HG03095 (cell line): ENCODE data around the gene HIC1.

Experiments
- ATAC-seq: cut with Tn5 transposase; IDR thresholded peaks from one replicate; pipeline ENCODE4 v1.9.1; 2021; ENCODE audit warnings: moderate library complexity; ENCODE audit not compliant: unreplicated experiment

HIC1 gene

DNA sequence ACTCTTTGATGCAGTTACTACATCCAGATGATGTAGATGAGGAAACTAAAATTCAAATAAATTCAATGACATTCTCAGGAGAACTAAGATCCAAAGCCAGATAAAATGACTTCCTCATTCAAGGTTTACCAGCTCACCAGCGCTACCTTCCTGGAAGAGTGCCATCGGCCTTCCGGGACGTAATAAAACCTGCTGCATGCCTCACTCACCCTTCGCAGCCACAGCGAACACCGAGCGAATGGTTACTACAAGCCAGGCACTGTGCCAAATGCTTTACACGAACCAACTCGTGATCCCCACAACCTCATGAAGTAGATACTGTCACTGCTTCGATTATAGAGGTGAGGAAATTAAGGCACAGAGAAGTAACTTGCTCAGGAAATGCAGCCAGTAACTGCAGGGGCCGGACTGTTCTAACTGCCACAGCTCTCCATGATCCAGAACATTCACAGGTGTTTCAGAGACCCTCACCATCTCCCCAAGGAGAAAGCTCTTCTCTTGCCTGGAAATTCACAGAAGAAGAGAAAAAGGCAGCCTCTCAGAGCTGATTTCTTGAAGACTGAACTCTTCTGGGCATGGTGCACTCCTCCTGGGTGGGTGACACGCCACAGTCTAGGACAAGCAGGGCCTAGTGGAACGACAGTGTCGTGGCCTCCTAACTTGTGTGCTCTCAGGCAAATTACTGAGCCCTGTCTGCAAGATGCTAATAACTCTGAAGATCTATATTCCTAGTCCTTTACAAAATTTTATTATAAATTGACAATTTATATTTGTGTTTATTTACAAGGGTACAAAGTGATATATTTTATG is 46.8 kb downstream of the HIC1 start:
- no peak for ATAC-seq

DNA sequence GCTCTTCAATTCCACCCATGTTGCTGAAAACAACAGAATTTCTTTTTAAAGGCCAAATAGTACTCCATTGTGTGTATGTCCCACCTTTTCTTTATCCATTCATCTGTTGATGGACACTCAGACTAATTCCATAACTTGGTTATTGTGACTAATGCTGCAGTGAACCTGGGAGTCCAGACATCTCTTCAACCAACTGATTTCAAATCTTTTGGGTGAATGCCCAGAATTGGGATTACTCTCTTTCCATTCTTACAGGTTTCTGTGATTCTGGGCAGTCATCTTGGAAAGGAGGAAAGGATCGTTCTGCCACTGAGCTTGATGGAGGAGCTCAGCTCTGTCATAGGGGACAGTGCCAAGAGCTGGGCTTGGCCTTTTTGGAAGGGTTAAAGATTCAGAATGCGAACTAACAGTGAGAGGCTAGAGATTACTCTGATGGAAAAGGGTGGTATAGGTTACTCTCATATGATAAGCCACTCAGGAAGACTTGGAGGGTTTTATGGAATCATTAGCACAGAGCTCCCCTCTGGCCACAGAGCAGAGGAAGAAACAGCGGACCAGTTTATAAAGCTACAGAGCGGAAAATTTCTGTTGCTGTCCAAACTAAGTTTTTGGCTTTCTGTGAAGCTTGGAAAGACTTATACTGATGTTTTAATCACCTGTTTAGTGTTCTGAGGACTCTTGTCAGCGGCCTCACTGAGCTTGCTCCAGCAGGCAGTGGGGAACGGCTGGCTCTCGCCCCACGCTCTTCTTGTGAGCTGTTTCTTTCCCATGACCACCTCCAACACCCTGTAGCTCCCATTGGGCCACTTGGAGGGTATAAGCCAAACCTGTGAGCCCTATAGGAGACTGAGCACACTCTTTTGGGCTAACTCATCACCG is 48.3 kb downstream of the HIC1 start:
- ATAC-seq = no peak

DNA sequence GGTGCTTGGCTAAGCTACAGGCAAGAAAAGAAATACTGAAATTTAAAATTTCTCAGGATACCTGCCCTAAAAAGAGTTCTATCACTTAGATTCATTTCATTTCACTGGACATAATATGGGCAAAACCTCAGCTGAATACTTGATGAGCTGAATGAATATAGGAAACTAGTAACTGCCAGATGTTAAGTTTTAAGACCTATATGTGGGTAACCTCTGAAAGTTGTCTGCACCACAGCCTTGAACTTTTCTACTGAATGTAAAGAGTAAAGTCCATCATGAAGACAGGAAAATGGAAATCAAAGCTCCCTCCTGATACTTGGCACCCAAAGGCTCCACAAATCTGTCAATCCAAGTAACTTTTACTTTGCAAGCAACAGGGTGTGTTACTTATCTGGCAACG is 50.8 kb downstream of the HIC1 start:
- ATAC-seq = no peak

DNA sequence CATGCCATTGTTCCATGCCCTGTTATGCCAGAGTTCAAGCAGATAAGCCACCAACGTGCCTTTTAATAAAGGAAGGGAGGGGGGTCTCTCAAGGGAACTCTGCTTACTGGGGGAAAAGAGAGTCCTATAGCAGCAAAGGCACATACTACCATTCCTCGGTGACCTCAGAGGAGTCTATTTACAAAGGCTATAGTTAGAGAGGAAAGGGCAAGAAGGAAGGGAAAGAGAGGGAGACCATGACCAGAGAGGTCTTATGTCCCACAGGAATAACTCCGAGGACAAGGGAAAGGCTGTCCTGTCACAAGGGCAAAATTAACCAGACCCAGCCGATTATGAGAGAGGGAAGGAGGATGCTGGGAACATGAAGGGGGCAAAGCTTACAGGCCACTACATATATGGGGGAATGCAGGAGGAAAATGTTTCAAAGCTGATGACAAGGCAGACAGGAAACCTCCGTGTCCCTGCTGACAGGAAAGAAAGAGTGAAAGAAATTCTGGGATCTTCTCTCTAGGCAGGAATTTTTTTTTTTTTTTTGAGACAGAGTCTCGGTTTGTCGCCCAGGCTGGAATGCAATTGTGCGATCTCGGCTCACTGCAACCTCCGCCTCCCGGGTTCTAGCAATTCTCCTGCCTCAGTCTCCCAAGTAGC is 51.5 kb downstream of the HIC1 start:
- no peak for ATAC-seq

DNA sequence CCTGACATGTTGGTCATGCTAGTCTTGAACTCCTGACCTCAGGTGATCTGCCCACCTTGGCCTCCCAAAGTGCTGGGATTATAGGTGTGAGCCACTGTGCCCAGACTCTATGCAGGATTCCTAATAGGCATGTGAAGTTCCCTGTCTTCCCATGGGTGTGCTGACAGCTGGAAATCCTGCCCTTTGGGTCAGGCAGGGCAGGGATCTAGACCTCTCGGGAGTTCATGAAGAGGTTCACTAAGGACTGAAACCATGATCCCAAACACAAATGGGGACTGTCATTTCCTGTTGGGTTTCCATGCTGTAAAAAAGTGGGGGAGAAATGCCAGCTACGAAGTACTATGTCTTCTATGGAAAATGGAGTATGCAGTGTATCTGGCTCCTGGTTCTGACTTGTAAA is 52.1 kb downstream of the HIC1 start:
- no peak for ATAC-seq

DNA sequence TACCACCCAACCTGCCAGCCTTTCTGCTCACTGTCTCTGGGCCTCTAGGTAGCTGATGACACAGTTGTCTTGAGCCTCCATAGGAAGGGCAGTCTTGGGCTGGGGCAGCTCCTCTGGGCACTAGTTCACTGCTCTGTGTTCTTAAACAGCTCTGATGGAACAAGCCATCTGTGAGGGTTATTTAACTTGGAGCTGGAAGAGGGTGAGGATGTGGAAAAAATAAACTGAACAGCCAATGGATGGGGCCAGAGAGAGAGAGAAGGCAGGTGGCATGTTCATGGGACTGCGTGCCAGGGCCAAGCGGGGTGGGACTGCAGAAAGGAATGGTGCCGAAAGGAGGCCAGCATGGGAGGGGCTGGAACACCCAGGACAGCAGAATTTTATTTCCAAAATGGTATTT is 52.6 kb downstream of the HIC1 start:
- no peak for ATAC-seq

DNA sequence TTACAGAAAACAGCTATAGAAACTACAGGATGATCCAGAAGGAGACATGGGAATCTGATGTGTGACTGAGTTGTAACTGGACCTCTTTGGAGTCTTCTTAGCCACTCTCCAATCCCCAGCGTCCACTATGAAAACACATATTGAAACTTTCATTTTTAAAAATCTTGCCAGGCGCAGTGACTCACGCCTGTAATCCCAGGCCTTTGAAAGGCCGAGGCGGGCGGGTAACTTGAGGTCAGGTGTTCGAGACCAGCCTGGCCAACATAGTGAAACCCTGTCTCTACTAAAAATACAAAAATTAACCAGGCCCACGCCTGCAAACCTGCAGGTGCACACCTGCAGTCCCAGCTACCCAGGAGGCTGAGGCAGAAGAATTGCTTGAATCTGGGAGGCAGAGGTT is 53.3 kb downstream of the HIC1 start:
- no peak for ATAC-seq

DNA sequence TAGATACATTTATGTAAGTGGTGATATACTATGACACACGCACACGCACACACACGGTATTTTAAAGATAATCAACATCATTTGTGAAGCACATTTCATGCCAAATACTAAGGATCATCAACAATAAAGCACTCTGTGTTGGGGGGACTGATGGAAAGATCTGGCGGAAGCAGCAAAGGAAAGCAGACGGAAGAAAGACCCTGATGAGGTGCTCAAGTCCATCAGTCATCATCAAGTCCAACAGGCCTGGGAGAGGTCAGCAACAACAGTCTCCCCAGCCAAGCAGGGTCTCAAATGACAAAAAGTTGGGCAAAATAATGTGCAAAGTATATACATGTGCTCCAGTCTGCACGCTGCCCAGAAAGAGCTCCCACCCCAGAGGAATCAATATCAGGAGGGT is 55.5 kb downstream of the HIC1 start:
- ATAC-seq = no peak

DNA sequence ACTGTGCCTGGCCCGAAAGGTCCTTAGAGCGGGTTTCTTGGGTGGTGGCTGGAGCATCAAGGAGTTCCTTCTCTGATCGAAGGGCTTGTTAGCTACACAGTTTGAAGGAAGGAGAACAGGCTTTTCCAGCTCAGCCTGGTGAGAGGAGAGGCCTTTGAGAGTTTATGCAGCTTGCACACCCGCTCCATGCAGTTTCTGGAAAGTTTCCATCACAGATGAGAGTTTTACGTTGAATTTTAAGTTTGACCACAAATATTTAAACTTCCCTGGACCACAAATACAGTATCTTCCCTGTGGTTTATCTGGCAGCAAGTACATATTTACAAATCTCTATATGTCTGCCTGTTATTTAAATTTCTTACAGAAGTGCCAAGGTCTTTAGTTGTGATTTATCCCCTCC is 56.8 kb downstream of the HIC1 start:
- no peak for ATAC-seq
